ENCODE measurements around the gene RSU1.

- no peak for TF ChIP-seq CTCF (IDR thresholded peaks at IDR 0.05)
- no peak for TF ChIP-seq EP300 (IDR thresholded peaks at IDR 0.05)
Observed at GRCh38 chr10:16662923-16663322, 154.3 kb downstream of the RSU1 start.

Measured in tibial nerve (tissue), 4 donors.